Adrenal gland (tissue), 12 donors: ENCODE results near the gene EFEMP1. TPM values are rescaled to one million over a fixed set of nuclear protein-coding genes. Genes with fewer than 3 reads are reported as not detected.

Experiments
- DNase-seq, 7 donors: peaks; one replicate each; pipeline ENCODE4 v3.0.0-alpha.2; 2019 to 2020
- H3K27ac ChIP-seq, 5 donors: fragments of 200-600 bp; sonication (generic) in 4 of 5; 1 replicate in 3 of 5; 2 replicates in 2 of 5; pipeline versions ENCODE4 v1.5.1 to v1.8.0; 2016 to 2020; ENCODE audit warnings: mild to moderate bottlenecking in 1 of 5
- H3K27me3 ChIP-seq: fragments of 200-600 bp; 2 replicates; pipeline ENCODE4 v1.8.0; 2021
- H3K36me3 ChIP-seq, 2 donors: fragments of 200-600 bp; replicated peaks in 1 of 2; 1 replicate in 1 of 2; 2 replicates in 1 of 2; pipeline versions ENCODE4 v1.5.1 to v1.8.0; 2018 to 2022
- H3K4me1 ChIP-seq, 2 donors: fragments of 200-600 bp; replicated peaks in 1 of 2; 1 replicate in 1 of 2; 2 replicates in 1 of 2; pipeline versions ENCODE4 v1.5.1 to v1.8.0; 2018 to 2021
- H3K4me3 ChIP-seq, 4 donors: fragments of 200-600 bp; sonication (generic) in 3 of 4; one replicate each; pipeline ENCODE4 v1.5.1; 2016 to 2018
- H3K9me3 ChIP-seq, 3 donors: fragments of 200-600 bp; sonication (generic) in 1 of 3; replicated peaks in 1 of 3; 1 replicate in 2 of 3; 2 replicates in 1 of 3; pipeline versions ENCODE4 v1.5.1 to v1.8.0; 2016 to 2021
- POLR2A ChIP-seq, 2 donors: fragments of 450-650 bp; IDR thresholded peaks; one replicate each; pipeline ENCODE4 v1.6.1; 2017; ENCODE audit warnings: antibody characterized with exemption in 2 of 2, mild to moderate bottlenecking in 2 of 2, moderate library complexity in 1 of 2
- WGBS, 4 donors: extraction: QIAGEN DNeasy Blood & Tissue Kit in 2 of 4; methylation state at CpG; one replicate each; pipeline versions ENCODE4 v1.1.5 to v1.1.7; 2013 to 2017; 5-methylcytosine and 5-hydroxymethylcytosine counted together
- intact Hi-C, 2 donors: fragments of 100-400 bp; cut with DNase I; formaldehyde crosslinking; loops; one replicate each; pipeline versions ENCODE4 v1.14.1 to v1.15.0; 2022 to 2023
- polyA plus RNA-seq, 3 donors: library from polyadenylated mRNA; stranded (reverse); fragments of 200-250 nt in 2 of 3; fragments of 350-450 nt in 1 of 3; fragmentation: Illumina TruSeq in 1 of 3; extraction: RNeasy Lipid Tissue Mini Kit (QIAGEN cat#74804) in 1 of 3; gene quantifications; one replicate each; pipeline ENCODE4 v1.2.3, GENCODE V29; 2013 to 2014
- total RNA-seq, 9 donors: library from RNA; depleted of rRNA in 4 of 9; stranded (reverse); fragments of >200 nt in 4 of 9; fragments of 120-200 nt in 1 of 9; fragmentation: NEBNext Ultra II Directional in 1 of 9; extraction: Animal tissue kit (Norgen Biotek cat#: 25700) in 1 of 9; gene quantifications; one replicate each; pipeline versions ENCODE4 v1.1.0 to v1.2.4, GENCODE V29; 2013 to 2023
- TF ChIP-seq, protein P1 (sequence below), 6 experiments: fragments of 450-650 bp in 4 of 6; fragments of 200-600 bp in 2 of 6; sonication (generic) in 1 of 6; IDR thresholded peaks; 1 replicate in 5 of 6; 2 replicates in 1 of 6; pipeline versions ENCODE4 v1.5.1 to v1.8.0; 2016 to 2021; ENCODE audit warnings: antibody characterized with exemption in 6 of 6, mild to moderate bottlenecking in 2 of 6, moderate library complexity in 1 of 6
- donor health status: healthy with polysubstance abuse.
- donor health status: Bipolar disorder and iron deficiency.
- donor health status: DM: yes; HTN: yes; CAD: no.
- donor health status: DM: no; HTN: no; CAD: no.
- donor health status: DM: no; HTN: no; CAD: no.
- donor health status: DM: yes; HTN: yes; CAD: no.

Gene EFEMP1
- total and polyA plus RNA-seq, 12 donors: 3.9 to 430 (median 124) TPM

DNA sequence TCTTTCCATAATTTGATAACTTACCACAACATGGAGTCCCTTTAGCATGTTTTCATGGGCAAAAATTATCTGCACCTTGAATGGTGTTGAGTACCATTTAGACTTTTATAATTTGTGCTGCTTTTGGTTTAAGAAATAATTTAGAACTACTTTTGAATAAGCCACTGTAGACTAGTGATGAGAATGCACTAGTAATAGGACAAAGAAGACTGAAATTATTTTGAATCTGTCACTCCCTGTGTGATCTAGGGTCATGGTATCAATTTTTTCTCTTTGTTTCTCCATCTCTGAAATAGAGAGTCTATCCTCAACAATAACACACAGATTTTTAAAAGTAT lies 37.7 kb downstream of the EFEMP1 start:
- DNase-seq: no peak
- Histone ChIP-seq H3K4me1 (peaks cover 6 to 53% of the 10 kb centered on the region in 2 donors), H3K36me3 (no peaks in the 10 kb centered on the region), H3K27me3 (no peaks in the 10 kb centered on the region), H3K27ac (peak overlapping the region in 2 of 5 donors; percentile 68 to 75), H3K4me3 (no peak overlapping the region), H3K9me3 (no peaks in the 10 kb centered on the region)
- no peak for TF ChIP-seq POLR2A (IDR thresholded peaks at IDR 0.05)
- TF ChIP-seq, protein P1, sequence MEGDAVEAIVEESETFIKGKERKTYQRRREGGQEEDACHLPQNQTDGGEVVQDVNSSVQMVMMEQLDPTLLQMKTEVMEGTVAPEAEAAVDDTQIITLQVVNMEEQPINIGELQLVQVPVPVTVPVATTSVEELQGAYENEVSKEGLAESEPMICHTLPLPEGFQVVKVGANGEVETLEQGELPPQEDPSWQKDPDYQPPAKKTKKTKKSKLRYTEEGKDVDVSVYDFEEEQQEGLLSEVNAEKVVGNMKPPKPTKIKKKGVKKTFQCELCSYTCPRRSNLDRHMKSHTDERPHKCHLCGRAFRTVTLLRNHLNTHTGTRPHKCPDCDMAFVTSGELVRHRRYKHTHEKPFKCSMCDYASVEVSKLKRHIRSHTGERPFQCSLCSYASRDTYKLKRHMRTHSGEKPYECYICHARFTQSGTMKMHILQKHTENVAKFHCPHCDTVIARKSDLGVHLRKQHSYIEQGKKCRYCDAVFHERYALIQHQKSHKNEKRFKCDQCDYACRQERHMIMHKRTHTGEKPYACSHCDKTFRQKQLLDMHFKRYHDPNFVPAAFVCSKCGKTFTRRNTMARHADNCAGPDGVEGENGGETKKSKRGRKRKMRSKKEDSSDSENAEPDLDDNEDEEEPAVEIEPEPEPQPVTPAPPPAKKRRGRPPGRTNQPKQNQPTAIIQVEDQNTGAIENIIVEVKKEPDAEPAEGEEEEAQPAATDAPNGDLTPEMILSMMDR (IDR thresholded peaks at IDR 0.05): no peak
- intact Hi-C loops: no loop called here

GRCh38 chr2:55885127-55885943 lies 38.2 kb downstream of the EFEMP1 start:
- Histone ChIP-seq H3K27me3 (no peaks in the 10 kb centered on the region), H3K4me1 (peaks cover 6 to 53% of the 10 kb centered on the region in 2 donors), H3K9me3 (no peaks in the 10 kb centered on the region), H3K27ac (peak overlapping the region in 4 of 5 donors; percentile 18 to 75 (median 70)), H3K4me3 (no peak overlapping the region), H3K36me3 (no peaks in the 10 kb centered on the region)
- WGBS, 4 donors: 66 to 76% (median 72%) methylated on average over 11 of the region's 11 CpGs
- intact Hi-C loops: no loop called here
- TF ChIP-seq POLR2A (IDR thresholded peaks at IDR 0.05): no peak
- TF ChIP-seq, protein P1 (IDR thresholded peaks at IDR 0.05): no peak
- peak in 5 of 7 donors; percentile 24 to 58 (median 40) for DNase-seq

DNA sequence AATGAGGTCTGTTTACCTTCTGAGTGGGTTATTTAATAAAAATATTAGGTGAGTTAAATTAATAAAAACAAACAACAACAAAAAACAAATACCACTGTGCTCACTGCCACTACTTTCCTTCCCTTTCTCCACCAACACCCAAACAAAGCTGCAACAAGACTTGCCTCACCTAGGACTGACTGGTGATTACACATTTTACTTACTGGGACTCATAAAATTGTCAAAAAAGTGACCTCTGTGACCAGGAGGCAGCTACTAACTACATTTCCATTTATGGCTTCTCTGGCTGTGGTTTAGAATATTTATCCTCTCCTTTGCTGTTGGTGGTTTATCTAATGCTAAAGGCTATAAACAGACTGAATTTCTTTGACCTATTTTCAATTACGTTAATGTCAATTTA lies 39.8 kb downstream of the EFEMP1 start:
- no peaks in the 10 kb centered on the region for H3K36me3 ChIP-seq
- H3K27me3 ChIP-seq: no peaks in the 10 kb centered on the region
- 60 to 76% (median 65%) methylated on average over 1 of the region's 1 CpG for WGBS, 4 donors
- peak overlapping the region in 3 of 5 donors; percentile 16 to 68 (median 61) for H3K27ac ChIP-seq
- H3K9me3 ChIP-seq: no peaks in the 10 kb centered on the region
- intact Hi-C loops: no loop called here
- no peak overlapping the region for H3K4me3 ChIP-seq
- peaks cover 6 to 53% of the 10 kb centered on the region in 2 donors for H3K4me1 ChIP-seq
- TF ChIP-seq, protein P1 (IDR thresholded peaks at IDR 0.05): no peak
- no peak for TF ChIP-seq POLR2A (IDR thresholded peaks at IDR 0.05)
- DNase-seq: no peak

GRCh38 chr2:55883357-55883756 lies 40.2 kb downstream of the EFEMP1 start:
- H3K27me3 ChIP-seq: no peaks in the 10 kb centered on the region
- no peaks in the 10 kb centered on the region for H3K9me3 ChIP-seq
- 12 to 17% (median 15%) methylated on average over 3 of the region's 3 CpGs for WGBS, 4 donors
- no peaks in the 10 kb centered on the region for H3K36me3 ChIP-seq
- peaks cover 6 to 53% of the 10 kb centered on the region in 2 donors for H3K4me1 ChIP-seq
- H3K27ac ChIP-seq: peak overlapping the region in 3 of 5 donors; percentile 16 to 68 (median 61)
- TF ChIP-seq POLR2A (IDR thresholded peaks at IDR 0.05): no peak
- TF ChIP-seq, protein P1 (IDR thresholded peaks at IDR 0.05): no peak
- DNase-seq: peak; percentile 43 to 84 (median 79)
- H3K4me3 ChIP-seq: no peak overlapping the region
- intact Hi-C loops: no loop called here
